ENCODE measurements around the gene CATSPERE. TPM values are rescaled to one million over a fixed set of nuclear protein-coding genes. Genes with fewer than 3 reads are reported as not detected.
"Not testable (repeated sequence)": the region's sequence is repeated elsewhere in the genome, so short reads cannot be mapped to it uniquely, and the experiment has no call there.

CATSPERE gene
- total and polyA plus RNA-seq, 2 donors (not counting 3 experiments of a cell fraction or from before 2014, with no cell fraction given): 0.61 to 1.9 TPM

DNA sequence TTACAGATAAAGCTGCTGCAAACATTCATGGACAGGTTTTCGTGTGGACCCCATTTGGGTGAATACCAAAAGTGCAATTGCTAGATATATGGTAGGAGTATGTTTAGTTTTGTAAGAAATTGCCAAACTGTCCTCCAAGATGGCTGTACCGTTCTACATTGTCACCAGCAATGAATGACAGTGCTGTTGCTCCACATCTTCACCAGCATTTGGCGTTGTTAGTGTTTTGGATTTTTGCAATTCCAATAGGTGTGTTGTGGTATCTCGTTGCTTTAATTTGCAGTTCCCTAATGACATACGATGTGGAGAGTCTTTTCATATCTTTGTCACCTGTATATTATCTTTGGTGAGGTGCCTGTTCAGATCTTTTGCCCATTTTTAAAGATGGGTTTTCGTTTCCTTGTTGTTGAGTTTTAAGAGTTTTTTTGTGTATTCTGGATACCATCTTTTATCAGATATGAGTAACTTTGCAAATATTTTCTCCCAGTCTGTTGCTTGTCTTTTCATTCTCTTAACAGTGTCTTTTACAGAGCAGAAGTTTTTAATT lies 12.1 kb downstream of the CATSPERE start:
- TF ChIP-seq MYC (IDR thresholded peaks at IDR 0.05; ENCODE audit: low read depth, low read length) (no peak), FOS (IDR thresholded peaks at IDR 0.05; ENCODE audit: borderline replicate concordance, insufficient read depth, low read length) (no peak), POLR2AphosphoS5 (IDR thresholded peaks at IDR 0.05; ENCODE audit: insufficient read depth, low read depth, low read length) (no peak), EZH2 (IDR thresholded peaks at IDR 0.05; ENCODE audit: borderline replicate concordance, low read depth, low read length, severe bottlenecking) (no peak), GATA2 (IDR thresholded peaks at IDR 0.05; ENCODE audit: insufficient read depth, insufficient read length, low read depth, low read length) (no peak), POLR2A (IDR thresholded peaks at IDR 0.05; ENCODE audit: low read depth, low read length) (no peak), JUN (IDR thresholded peaks at IDR 0.05; ENCODE audit: borderline replicate concordance, insufficient read depth, insufficient read length, low read depth) (no peak)
- TF ChIP-seq, protein P1, sequence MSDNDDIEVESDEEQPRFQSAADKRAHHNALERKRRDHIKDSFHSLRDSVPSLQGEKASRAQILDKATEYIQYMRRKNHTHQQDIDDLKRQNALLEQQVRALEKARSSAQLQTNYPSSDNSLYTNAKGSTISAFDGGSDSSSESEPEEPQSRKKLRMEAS (IDR thresholded peaks at IDR 0.05; ENCODE audit: insufficient read depth, insufficient read length): no peak
- TF ChIP-seq, protein P2, sequence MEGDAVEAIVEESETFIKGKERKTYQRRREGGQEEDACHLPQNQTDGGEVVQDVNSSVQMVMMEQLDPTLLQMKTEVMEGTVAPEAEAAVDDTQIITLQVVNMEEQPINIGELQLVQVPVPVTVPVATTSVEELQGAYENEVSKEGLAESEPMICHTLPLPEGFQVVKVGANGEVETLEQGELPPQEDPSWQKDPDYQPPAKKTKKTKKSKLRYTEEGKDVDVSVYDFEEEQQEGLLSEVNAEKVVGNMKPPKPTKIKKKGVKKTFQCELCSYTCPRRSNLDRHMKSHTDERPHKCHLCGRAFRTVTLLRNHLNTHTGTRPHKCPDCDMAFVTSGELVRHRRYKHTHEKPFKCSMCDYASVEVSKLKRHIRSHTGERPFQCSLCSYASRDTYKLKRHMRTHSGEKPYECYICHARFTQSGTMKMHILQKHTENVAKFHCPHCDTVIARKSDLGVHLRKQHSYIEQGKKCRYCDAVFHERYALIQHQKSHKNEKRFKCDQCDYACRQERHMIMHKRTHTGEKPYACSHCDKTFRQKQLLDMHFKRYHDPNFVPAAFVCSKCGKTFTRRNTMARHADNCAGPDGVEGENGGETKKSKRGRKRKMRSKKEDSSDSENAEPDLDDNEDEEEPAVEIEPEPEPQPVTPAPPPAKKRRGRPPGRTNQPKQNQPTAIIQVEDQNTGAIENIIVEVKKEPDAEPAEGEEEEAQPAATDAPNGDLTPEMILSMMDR (IDR thresholded peaks at IDR 0.05; ENCODE audit: extremely low read depth in 1 of 2, insufficient read depth in 1 of 2, low read depth in 1 of 2, low read length in 2 of 2): no peak
- no peaks in the 10 kb centered on the region for H3K4me1 ChIP-seq (ENCODE audit: control insufficient read depth, extremely low read depth, insufficient read depth, low read length)
- no peaks in the 10 kb centered on the region for H3K9me1 ChIP-seq (replicated peaks; ENCODE audit: control insufficient read depth, extremely low read depth, insufficient read depth, low read length)
- DNase-seq (ENCODE audit: low read depth, low spot score) (no peak), FAIRE-seq (no peak)
- ChIA-PET POLR2A (no interaction called here), CTCF (no interaction called here)
- H3K9ac ChIP-seq (replicated peaks; ENCODE audit: extremely low read depth, insufficient read depth, low read length): no peak overlapping the region
- no peaks in the 10 kb centered on the region for H3K79me2 ChIP-seq (ENCODE audit: control insufficient read depth, insufficient read depth, low read length)
- H4K20me1 ChIP-seq (replicated peaks; ENCODE audit: control insufficient read depth, extremely low read depth, insufficient read depth, low read length): no peaks in the 10 kb centered on the region
- H3K9me3 ChIP-seq (replicated peaks; ENCODE audit: control insufficient read depth, insufficient read depth, low read length): no peaks in the 10 kb centered on the region
- H3K27me3 ChIP-seq (ENCODE audit: control insufficient read depth in 2 of 2, insufficient read depth in 2 of 2, low read length in 2 of 2): no peaks in the 10 kb centered on the region
- H3K36me3 ChIP-seq (ENCODE audit: control insufficient read depth in 2 of 2, extremely low read depth in 1 of 2, insufficient read depth in 2 of 2, low read length in 2 of 2): no peaks in the 10 kb centered on the region
- no peak overlapping the region for H3K27ac ChIP-seq (ENCODE audit: insufficient read depth, low read depth, low read length)
- intact Hi-C loops (cut with micrococcal nuclease) (no loop called here), dilution Hi-C loops (cut with MboI; ENCODE audit: extremely low pct_ligation_motif_present, low sequenced_read_pairs) (no loop called here)
- H3K4me3 ChIP-seq (replicated peaks in 1 of 3; ENCODE audit: insufficient read depth in 1 of 3, low read depth in 1 of 3, low read length in 3 of 3): no peak overlapping the region
- H3K4me2 ChIP-seq (ENCODE audit: insufficient read depth, low read length): no peak overlapping the region
- no TSS peak for BruUV-seq (replicated peaks)
- no peak overlapping the region for H2AFZ ChIP-seq (ENCODE audit: low read depth, low read length)

DNA sequence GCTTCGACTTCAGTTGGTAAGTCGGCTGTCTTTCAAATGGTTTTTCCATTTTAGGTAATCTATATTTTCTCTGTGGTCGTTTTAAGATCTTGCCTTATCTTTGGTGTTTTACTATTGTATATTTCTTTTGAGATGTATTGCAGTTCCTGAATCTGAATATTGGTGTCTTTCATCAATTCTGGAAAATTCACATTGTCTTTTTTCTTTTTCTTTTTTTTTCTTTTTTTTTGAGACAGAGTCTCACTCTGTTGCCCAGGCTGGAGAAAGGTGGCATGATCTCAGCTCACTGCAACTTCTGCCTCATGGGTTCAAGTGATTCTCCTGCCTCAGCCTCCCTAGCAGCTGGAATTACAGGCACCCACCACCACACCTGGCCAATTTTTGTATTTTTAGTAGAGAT lies 23.9 kb downstream of the CATSPERE start:
- H4K20me1 ChIP-seq (replicated peaks; ENCODE audit: control insufficient read depth, extremely low read depth, insufficient read depth, low read length); H3K9me3 ChIP-seq (replicated peaks; ENCODE audit: control insufficient read depth, insufficient read depth, low read length); H3K4me3 ChIP-seq (replicated peaks in 1 of 3; ENCODE audit: insufficient read depth in 1 of 3, low read depth in 1 of 3, low read length in 3 of 3); H3K27ac ChIP-seq (ENCODE audit: insufficient read depth, low read depth, low read length); dilution Hi-C loops (cut with MboI; ENCODE audit: extremely low pct_ligation_motif_present, low sequenced_read_pairs); H2AFZ ChIP-seq (ENCODE audit: low read depth, low read length); H3K9me1 ChIP-seq (replicated peaks; ENCODE audit: control insufficient read depth, extremely low read depth, insufficient read depth, low read length); H3K4me2 ChIP-seq (ENCODE audit: insufficient read depth, low read length); DNase-seq (ENCODE audit: low read depth, low spot score); H3K79me2 ChIP-seq (ENCODE audit: control insufficient read depth, insufficient read depth, low read length); H3K36me3 ChIP-seq (ENCODE audit: control insufficient read depth in 2 of 2, extremely low read depth in 1 of 2, insufficient read depth in 2 of 2, low read length in 2 of 2); POLR2A ChIA-PET; H3K9ac ChIP-seq (replicated peaks; ENCODE audit: extremely low read depth, insufficient read depth, low read length); CTCF ChIA-PET; FAIRE-seq; H3K27me3 ChIP-seq (ENCODE audit: control insufficient read depth in 2 of 2, insufficient read depth in 2 of 2, low read length in 2 of 2); intact Hi-C loops (cut with micrococcal nuclease); BruUV-seq (replicated peaks); H3K4me1 ChIP-seq (ENCODE audit: control insufficient read depth, extremely low read depth, insufficient read depth, low read length): not testable (repeated sequence)

Measured in endothelial cell of umbilical vein (primary cell).